IPS-NIHi11 (cell line): ENCODE measurements around the gene WDR7.

Source experiments
- DNase-seq: peaks from one replicate; pipeline ENCODE4 v3.0.0; 2012; ENCODE audit warnings: mixed read lengths, low spot score

The WDR7 gene

DNA sequence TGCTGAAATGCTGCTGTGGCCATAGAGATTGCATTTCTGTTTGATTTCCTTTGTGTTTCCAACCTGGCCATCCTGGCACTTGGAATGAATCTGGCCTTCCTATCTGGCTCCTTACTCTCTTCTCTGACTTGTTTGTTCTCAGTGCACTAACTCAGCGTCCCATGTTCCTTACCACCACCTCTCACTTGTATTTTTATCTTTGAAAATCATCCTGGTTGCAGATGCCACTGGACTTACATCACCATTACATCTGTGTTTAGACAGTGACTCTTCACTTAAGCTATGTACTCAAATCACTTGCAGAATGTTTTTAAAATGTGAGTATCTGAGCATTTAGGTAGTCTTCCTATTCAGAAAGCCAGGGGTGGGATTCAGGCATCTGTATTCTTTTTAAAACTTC lies 239.5 kb downstream of the WDR7 start:
- peak; percentile 11 for DNase-seq

DNA sequence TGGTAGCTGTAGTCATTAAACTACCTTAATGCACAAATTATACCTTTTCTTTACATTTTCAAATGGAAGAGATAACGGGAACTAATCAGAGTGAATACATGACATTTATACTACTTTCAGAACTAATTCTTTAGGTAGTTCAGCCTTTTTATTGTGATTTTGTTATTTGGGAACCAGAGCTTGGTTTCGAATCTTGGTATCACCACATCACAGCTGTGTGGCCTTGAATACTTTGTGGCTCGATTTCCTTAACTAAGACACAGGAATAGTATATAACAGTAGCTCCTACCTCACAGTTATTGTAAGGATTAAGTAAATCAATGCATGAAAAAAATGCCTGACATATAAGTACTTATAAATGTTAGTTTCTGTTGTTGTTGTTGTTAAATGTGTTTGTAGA lies 240.0 kb downstream of the WDR7 start:
- no peak for DNase-seq

GRCh38 chr18:56891870-56892269 lies 240.7 kb downstream of the WDR7 start:
- DNase-seq = no peak

- DNase-seq = no peak
These were observed 246.0 kb downstream of the WDR7 start for GRCh38 chr18:56897122-56897521.

GRCh38 chr18:56899660-56900059 lies 248.5 kb downstream of the WDR7 start:
- DNase-seq = no peak

- no peak for DNase-seq
These were observed 249.3 kb downstream of the WDR7 start for GRCh38 chr18:56900195-56901094.

- no peak for DNase-seq
These were observed 250.8 kb downstream of the WDR7 start for GRCh38 chr18:56901919-56902318.

- DNase-seq = no peak
These were observed 251.5 kb downstream of the WDR7 start for GRCh38 chr18:56902653-56903052.

DNA sequence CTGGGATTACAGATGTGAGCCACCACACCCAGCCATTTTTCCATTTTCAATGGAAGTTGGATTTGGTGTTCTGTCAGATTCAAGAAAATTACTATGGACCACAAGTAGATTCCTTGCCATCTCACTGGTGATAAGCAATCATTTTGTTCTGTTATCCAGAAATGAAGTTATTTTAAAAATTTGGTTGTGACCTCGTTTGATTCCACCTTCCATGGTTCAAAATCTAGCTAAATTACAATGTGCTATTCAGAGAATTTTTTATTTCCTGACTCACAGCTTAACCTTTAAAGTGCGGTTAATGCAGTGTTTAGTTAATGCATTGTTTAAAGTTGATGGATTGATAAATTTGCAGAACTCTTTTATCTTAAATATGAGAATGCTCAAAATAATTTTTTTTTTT lies 252.5 kb downstream of the WDR7 start:
- DNase-seq = no peak

DNA sequence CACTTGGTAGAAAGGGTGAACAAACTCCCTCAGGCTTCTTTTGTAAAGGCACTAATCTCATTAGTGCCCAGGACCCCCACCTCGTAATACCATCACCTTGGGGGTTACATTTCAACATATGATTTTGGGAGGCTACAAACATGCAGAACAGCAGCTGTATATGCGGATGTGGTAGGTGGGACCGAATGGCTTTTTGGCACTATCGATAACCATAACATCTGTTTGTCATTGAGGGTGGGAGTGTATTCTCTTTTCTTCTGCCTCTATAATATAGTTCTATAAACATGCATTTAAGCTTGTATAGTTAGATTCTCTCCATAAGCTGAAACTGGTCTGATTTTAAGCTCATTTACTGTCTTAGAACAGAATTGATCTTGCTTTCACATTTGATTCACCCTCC lies 256.6 kb downstream of the WDR7 start:
- DNase-seq = no peak

- DNase-seq = no peak
These were observed 259.1 kb downstream of the WDR7 start for GRCh38 chr18:56910237-56910636.

DNA sequence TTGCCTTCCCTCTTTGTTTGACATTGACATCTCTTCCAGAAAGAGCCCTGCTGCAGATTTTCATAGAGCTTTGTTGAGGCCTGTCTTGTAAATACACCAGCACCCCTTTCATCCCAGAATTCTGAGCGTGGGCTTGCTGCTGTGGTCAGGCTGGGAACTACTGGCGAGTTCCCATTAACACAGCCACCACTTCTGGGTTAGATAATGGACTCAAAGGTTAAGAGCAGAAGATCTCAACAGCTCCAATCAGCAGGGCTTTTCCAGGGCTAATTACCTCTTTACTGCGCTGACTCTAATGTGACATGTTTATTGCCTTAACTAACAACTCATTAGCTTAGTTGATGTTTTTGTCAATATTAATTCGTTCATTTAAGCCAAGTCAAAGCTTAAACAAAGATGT lies 259.8 kb downstream of the WDR7 start:
- peak; percentile 8 for DNase-seq

DNA sequence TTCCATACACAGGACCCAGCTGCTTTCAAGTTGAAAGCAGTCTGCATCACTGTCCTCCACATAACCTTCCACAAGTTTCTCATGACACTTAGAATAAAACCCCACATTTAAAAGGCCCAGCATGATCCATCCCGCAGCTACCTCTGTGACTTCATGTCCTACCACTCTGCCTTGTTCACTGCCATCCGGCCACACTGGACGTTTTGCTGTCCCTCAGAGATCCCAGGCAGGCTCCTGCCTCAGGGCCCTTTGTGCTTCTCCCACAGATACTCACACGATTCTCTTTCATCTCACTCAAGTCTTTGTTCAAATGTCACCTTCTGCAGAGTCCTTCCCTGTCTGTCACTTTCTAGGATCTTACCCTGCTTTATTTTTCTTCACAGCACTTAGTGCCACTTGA lies 262.8 kb downstream of the WDR7 start:
- DNase-seq = no peak

- DNase-seq = peak; percentile 10
These were observed 268.0 kb downstream of the WDR7 start for GRCh38 chr18:56919190-56919589.

DNA sequence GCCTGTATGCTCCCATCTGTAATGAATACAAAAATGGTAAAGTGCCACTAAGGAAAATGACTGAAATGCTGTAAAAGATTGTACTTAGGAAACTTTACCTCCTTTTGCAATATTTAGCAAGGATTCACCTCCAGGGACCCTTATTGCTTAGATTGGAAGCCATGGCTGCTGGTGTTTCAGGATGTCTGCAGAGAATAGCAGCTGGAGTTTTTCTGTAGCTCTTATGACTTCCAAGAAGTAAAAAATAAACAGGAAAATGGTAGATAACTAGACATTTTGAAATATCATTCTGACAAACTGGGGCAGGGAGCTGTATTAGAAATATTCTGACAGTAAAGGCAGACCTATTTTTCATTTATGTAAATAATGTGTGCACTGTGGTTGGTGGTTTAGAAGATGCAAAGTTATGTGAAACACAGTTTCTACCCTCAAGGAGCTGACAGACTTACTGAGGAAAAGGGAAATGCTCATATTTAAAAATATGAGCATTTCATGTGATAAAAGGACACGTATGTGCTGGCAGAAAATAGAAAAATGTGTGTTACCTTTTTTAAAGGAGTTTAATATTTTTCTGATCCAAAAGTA lies 270.8 kb downstream of the WDR7 start:
- no peak for DNase-seq

GRCh38 chr18:56926734-56927133 lies 275.6 kb downstream of the WDR7 start:
- no peak for DNase-seq

DNA sequence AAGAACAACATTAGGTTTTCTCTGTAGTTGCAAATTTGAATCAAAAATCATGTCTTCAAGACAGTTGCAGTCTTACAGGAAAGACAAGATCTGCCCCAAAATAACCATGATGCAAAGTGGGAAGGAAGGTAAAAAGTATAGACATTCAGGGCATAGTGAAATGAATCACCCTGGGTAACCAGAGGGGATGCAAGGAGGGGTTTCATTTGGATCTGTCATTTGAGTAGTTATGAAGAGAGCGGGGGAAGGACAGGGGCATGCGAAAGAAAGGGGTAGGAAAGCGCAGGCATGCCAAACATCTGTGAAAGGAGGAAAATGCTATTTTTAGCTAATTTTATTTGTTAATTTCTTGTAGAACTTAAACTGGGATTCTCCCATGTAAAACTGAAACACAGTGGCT lies 276.6 kb downstream of the WDR7 start:
- DNase-seq = no peak

GRCh38 chr18:56929886-56930285 lies 278.7 kb downstream of the WDR7 start:
- no peak for DNase-seq

DNA sequence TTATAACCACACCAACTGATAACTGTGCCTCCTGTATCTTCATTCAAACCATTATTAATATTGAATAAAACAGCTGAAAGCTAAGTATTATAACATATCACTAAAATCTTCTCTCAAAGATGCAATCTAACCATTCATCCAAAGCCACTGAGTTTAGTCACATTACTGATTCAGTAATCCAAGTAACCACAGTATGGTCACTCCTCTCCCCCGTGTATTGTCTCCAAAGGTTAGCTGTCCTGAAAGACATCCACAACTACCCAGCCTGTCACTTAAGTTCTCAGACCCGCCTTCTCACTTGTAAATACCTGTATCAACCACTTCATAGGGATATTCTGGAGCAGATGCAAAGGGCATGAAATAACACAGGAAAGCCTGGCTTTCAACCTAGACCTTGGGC lies 282.3 kb downstream of the WDR7 start:
- DNase-seq = no peak

- DNase-seq = no peak
These were observed 283.0 kb downstream of the WDR7 start for GRCh38 chr18:56934131-56934530.

DNA sequence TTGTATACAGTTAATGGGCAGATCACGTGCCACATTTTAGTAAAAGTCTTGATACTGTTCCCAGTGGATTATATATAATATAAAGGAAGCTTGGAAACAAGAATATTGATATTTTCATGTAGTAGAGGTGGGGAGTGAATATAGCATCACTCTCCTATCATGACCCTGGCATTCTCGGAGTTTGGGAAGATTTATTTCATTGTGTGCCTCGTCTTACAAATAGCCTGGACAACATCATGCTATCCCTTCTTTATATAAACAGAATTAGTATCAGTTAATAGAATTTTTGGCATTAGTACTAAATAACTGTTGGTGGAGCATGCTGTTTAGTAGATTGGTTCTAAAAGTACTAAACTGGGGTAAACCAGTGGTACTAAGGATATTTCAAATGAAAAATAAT lies 283.7 kb downstream of the WDR7 start:
- DNase-seq = no peak

DNA sequence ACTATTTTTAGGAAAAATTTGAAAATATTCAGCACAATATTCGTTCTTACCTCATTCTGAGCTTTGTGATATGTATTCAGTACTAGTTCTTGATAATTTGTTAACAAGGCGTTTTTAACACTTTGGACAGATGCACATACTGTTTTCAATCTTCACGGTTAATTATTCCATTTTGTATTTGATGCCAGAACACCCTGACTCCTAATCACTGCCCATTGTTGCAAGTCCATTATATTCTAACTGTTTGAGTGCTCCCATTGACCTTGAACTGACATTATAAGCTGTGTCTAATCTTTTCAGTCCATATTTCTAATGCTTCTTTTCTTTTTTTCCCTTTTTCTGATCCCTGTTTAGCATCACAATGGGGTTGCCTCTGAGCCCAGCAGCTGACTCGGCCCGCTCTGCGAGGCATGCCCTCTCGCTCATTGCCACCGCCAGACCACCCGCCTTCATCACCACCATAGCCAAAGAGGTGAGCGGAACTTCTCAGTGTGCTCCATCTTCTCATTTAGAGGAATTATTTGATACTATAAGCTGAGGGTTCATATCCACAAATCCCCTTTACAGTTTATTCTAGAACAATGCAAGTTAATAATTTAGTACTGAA lies 284.4 kb downstream of the WDR7 start:
- no peak for DNase-seq

DNA sequence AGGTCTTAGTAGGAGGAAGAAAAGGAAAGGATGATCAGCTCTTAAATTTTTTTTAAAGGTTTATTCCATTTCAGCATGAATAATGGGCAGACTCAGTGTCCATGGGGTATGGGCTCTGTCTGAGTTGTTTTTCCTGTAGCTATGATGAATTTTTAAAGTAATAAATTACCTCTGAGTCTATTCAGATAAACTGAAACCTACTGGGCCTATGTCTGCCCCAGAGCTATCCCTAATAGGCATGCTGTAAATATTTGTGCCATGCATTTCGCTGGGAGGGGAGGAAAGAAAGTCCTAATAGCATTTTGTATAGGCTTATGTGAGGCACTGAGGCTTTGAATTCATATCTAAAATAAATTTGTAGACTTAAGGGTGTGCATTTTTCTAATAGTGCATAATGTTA lies 285.3 kb downstream of the WDR7 start:
- no peak for DNase-seq
